ENCODE data around the gene ARHGAP26. TPM values are rescaled to one million over a fixed set of nuclear protein-coding genes. Genes with fewer than 3 reads are reported as not detected.

Gene ARHGAP26
- total RNA-seq, 1 experiment from 2014 or later, result 54.3 TPM

DNA sequence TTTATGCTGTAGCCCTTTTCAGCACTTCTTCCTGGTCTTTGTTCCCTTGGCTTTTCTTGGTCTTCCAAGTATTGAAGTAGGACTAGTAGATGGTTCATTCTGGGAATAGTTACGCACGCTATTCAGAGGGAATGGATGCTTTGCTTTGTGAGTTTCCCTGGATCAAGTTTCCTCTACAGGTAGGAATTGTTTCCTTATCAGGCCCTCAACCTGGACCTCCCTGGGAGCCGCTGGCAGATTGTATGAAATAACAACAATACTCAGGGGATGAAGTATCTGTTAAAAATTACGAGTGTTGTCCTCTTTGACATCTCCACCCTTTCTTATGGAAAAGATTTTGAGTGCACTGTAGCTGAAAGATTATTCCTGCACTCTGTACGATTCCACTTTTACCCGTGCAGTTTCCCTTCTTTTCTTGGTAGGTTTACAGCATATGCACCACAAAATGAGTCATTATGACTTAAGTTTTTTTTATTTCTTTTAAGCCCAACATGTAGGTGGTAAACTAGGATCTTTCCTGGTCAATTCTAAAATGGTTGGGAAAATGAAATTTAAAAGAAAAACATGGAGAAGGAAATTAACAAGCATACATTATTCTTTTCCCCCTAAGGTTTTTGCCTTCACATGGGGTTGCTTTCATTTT lies 57.9 kb downstream of the ARHGAP26 start:
- no TSS peak for BruUV-seq (replicated peaks)
- no peaks in the 10 kb centered on the region for H3K36me3 Mint-ChIP-seq (ENCODE audit: insufficient read depth, unreplicated experiment)
- POLR2A ChIA-PET, result interaction anchor here (1.0 to 2.2 kb wide), 5 partner anchors 9 to 58 kb away, joined by 3 to 14 read pairs (median 4); partner anchors contain the start of gene ARHGAP26
- peak; percentile 35 for DNase-seq (ENCODE audit: unreplicated experiment)
- H3K4me3 Mint-ChIP-seq (ENCODE audit: unreplicated experiment), result no peak overlapping the region
- TF ChIP-seq CTCF (IDR thresholded peaks at IDR 0.05; ENCODE audit: unreplicated experiment), result no peak
- no peaks in the 10 kb centered on the region for H3K27me3 Mint-ChIP-seq (ENCODE audit: insufficient read depth, unreplicated experiment)
- intact Hi-C loops (cut with micrococcal nuclease), result loop anchor here (5.0 kb wide), 1 partner anchor 101 kb away; no protein-coding TSS in a partner anchor
- peaks cover 52% of the 10 kb centered on the region for H3K4me1 Mint-ChIP-seq (ENCODE audit: insufficient read depth, unreplicated experiment)
- H3K9me3 Mint-ChIP-seq (ENCODE audit: unreplicated experiment), result no peaks in the 10 kb centered on the region
- CTCF ChIA-PET, result interaction anchor here (0.9 to 1.8 kb wide), 8 partner anchors 16 to 115 kb away, joined by 3 to 7 read pairs (median 4); no protein-coding TSS in a partner anchor
- H3K27ac Mint-ChIP-seq (ENCODE audit: low read depth, unreplicated experiment), result no peak overlapping the region

- no peak for DNase-seq (ENCODE audit: unreplicated experiment)
- no peak overlapping the region for H3K4me3 Mint-ChIP-seq (ENCODE audit: unreplicated experiment)
- no peaks in the 10 kb centered on the region for H3K9me3 Mint-ChIP-seq (ENCODE audit: unreplicated experiment)
- intact Hi-C loops (cut with micrococcal nuclease), result loop anchor here (5.0 kb wide), 1 partner anchor 102 kb away; no protein-coding TSS in a partner anchor
- no peak for TF ChIP-seq CTCF (IDR thresholded peaks at IDR 0.05; ENCODE audit: unreplicated experiment)
- H3K4me1 Mint-ChIP-seq (ENCODE audit: insufficient read depth, unreplicated experiment), result peaks cover 52% of the 10 kb centered on the region
- ChIA-PET CTCF (interaction anchor here (0.9 to 1.8 kb wide), 8 partner anchors 17 to 115 kb away, joined by 3 to 5 read pairs (median 4); no protein-coding TSS in a partner anchor), POLR2A (interaction anchor here (1.3 to 2.2 kb wide), 3 partner anchors 9 to 10 kb away, joined by 3 to 11 read pairs (median 7); no protein-coding TSS in a partner anchor)
- no TSS peak for BruUV-seq (replicated peaks)
- no peaks in the 10 kb centered on the region for H3K27me3 Mint-ChIP-seq (ENCODE audit: insufficient read depth, unreplicated experiment)
- H3K27ac Mint-ChIP-seq (ENCODE audit: low read depth, unreplicated experiment), result no peak overlapping the region
- H3K36me3 Mint-ChIP-seq (ENCODE audit: insufficient read depth, unreplicated experiment), result no peaks in the 10 kb centered on the region
Measured at GRCh38 chr5:142828797-142829535, 58.8 kb downstream of the ARHGAP26 start.

DNA sequence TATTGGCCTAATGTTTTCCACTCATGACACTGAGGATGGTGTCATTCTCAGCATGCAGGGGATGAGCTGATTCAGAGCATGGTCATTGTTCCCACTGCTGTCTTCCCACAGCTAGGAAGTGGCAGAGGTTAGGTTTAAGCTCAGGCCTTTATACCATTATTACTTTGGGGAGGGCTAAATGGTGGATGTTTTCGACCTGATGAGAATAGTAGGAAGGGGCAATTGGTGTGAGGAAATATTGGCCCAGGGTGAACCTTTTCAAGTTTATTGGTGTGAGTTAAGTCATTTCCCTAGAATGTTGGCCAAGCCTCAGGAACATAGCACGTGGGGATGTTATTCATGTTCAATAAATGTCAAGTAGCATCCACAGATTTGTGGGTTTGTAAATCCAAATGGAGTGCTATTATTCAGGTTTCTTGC lies 59.6 kb downstream of the ARHGAP26 start:
- no peak for TF ChIP-seq CTCF (IDR thresholded peaks at IDR 0.05; ENCODE audit: unreplicated experiment)
- Mint-ChIP-seq H3K27me3 (ENCODE audit: insufficient read depth, unreplicated experiment) (no peaks in the 10 kb centered on the region), H3K27ac (ENCODE audit: low read depth, unreplicated experiment) (no peak overlapping the region), H3K4me3 (ENCODE audit: unreplicated experiment) (no peak overlapping the region), H3K36me3 (ENCODE audit: insufficient read depth, unreplicated experiment) (no peaks in the 10 kb centered on the region), H3K9me3 (ENCODE audit: unreplicated experiment) (no peaks in the 10 kb centered on the region), H3K4me1 (ENCODE audit: insufficient read depth, unreplicated experiment) (peaks cover 52% of the 10 kb centered on the region)
- ChIA-PET POLR2A (interaction anchor here (0.7 to 2.0 kb wide), 6 partner anchors 9 to 37 kb away, joined by 3 to 11 read pairs (median 4); no protein-coding TSS in a partner anchor), CTCF (interaction anchor here (0.5 to 1.8 kb wide), 10 partner anchors 18 to 116 kb away, joined by 3 to 11 read pairs (median 4); no protein-coding TSS in a partner anchor)
- BruUV-seq (replicated peaks), result no TSS peak
- peak; percentile 34 for DNase-seq (ENCODE audit: unreplicated experiment)
- intact Hi-C loops (cut with micrococcal nuclease), result loop anchor here (5.0 kb wide), 1 partner anchor 103 kb away; no protein-coding TSS in a partner anchor

All from MCF 10A (cell line).